Measurements from ENCODE around the gene PCYT2.

PCYT2 gene

DNA sequence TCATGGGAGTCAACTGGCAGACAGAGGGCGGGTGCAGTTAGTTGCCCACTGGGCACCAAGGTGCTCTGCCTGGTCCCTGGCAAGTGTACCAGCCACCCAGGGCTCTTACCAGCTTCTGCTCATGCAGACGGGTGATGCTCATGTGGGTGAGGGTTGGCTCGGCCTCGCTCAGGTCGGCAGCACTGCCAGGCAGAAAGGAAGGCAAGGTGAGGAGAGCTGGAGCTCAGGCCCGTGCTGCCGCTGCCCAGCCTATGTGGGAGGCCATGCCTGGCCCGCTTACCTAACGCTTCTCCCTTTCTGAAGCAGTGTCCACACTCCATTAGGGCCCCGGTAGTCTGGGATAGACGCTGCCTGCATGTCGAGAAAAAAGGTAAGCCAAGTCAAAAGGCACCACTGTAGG lies 4.1 kb upstream of the PCYT2 start:
- no peak for DNase-seq
- no peak overlapping the region for H3K27ac ChIP-seq
- TF ChIP-seq, protein P1, sequence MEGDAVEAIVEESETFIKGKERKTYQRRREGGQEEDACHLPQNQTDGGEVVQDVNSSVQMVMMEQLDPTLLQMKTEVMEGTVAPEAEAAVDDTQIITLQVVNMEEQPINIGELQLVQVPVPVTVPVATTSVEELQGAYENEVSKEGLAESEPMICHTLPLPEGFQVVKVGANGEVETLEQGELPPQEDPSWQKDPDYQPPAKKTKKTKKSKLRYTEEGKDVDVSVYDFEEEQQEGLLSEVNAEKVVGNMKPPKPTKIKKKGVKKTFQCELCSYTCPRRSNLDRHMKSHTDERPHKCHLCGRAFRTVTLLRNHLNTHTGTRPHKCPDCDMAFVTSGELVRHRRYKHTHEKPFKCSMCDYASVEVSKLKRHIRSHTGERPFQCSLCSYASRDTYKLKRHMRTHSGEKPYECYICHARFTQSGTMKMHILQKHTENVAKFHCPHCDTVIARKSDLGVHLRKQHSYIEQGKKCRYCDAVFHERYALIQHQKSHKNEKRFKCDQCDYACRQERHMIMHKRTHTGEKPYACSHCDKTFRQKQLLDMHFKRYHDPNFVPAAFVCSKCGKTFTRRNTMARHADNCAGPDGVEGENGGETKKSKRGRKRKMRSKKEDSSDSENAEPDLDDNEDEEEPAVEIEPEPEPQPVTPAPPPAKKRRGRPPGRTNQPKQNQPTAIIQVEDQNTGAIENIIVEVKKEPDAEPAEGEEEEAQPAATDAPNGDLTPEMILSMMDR (IDR thresholded peaks at IDR 0.05; ENCODE audit: low read depth, low read length, missing control alignments) = no peak
- H3K4me3 ChIP-seq (ENCODE audit: low read depth, low read length) = no peak overlapping the region
- in situ Hi-C loops (cut with HindIII; ENCODE audit: low pct_ligation_motif_present, low sequenced_read_pairs) = no loop called here
- peaks cover 47% of the 10 kb centered on the region for H3K36me3 ChIP-seq (replicated peaks)
- H3K27me3 ChIP-seq (replicated peaks) = no peaks in the 10 kb centered on the region

DNA sequence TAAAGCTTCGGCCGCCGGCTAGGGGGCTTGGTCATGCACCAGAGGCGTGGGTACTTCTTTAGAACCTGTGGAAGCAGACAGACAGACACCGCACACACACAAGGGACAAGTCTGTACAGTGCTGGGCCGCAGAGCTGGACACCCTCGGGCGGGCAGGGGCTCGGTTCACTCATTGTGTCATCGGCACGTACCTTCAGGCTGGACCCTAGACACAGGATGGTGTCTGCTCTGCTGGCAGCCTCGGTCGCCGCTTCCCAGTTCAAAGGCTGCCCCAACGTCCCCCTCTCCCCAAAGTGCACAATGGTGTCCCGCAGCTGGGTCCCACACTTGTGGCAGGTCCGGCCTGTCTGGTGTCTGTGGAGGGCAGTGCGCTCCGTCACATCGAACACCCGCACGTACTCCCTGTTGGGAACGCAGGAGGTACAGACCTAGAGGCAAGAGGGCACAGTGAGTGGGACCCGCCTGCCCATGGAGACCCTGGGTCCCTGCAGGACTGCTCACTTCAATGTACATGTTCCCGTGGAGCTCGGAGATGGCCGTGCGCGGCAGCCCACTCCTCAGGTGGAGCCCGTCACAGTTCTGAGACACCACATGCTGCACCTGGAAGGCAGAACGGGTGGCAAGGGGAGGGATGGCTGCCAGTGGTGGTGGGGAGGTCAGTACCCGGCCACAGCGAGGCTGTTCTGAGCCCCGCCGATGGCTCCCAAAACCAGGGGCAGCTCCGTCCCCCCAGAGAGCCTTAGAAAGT lies 3.1 kb upstream of the PCYT2 start:
- H3K36me3 ChIP-seq (replicated peaks) = peaks cover 40% of the 10 kb centered on the region
- TF ChIP-seq, protein P1 (IDR thresholded peaks at IDR 0.05; ENCODE audit: low read depth, low read length, missing control alignments) = no peak
- in situ Hi-C loops (cut with HindIII; ENCODE audit: low pct_ligation_motif_present, low sequenced_read_pairs) = no loop called here
- H3K27me3 ChIP-seq (replicated peaks) = no peaks in the 10 kb centered on the region
- H3K27ac ChIP-seq = no peak overlapping the region
- DNase-seq = no peak
- H3K4me3 ChIP-seq (ENCODE audit: low read depth, low read length) = no peak overlapping the region

DNA sequence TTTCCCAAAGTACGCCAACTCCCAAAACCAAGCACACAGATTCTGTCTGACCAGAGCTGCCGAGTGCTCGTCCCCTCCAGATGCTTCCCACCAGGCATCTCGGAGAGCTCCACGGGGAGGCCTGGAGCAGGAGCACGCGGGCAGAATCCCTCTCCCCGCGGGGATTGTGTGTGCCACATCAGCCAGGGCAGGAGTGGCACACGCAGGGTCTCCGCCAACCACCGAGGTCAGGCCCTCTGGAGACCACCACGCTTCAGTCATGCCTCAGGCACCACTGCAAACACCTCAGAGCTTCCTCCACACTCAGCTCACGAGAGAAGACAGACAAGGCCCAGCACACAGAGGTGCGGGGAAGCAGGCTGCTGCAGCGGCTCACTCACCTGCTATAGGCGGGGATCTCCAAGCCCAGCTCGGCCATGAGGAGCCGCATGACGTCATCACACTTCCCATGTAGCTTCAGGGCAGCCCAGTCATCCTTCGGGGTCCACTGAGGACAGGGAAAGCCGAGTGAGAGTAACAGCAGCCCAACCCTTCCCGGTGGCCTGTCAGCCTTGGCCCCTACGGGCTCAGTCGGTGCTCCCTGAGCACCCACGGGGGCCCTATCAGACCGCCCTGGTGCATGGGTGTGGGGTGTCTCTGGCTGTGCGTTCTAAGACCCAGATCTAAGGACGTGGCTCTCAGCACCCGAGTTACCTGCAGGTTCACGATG lies 2.3 kb upstream of the PCYT2 start:
- no peaks in the 10 kb centered on the region for H3K27me3 ChIP-seq (replicated peaks)
- TF ChIP-seq, protein P1 (IDR thresholded peaks at IDR 0.05; ENCODE audit: low read depth, low read length, missing control alignments) = no peak
- DNase-seq = no peak
- no peak overlapping the region for H3K27ac ChIP-seq
- no peak overlapping the region for H3K4me3 ChIP-seq (ENCODE audit: low read depth, low read length)
- in situ Hi-C loops (cut with HindIII; ENCODE audit: low pct_ligation_motif_present, low sequenced_read_pairs) = no loop called here
- peaks cover 37% of the 10 kb centered on the region for H3K36me3 ChIP-seq (replicated peaks)

DNA sequence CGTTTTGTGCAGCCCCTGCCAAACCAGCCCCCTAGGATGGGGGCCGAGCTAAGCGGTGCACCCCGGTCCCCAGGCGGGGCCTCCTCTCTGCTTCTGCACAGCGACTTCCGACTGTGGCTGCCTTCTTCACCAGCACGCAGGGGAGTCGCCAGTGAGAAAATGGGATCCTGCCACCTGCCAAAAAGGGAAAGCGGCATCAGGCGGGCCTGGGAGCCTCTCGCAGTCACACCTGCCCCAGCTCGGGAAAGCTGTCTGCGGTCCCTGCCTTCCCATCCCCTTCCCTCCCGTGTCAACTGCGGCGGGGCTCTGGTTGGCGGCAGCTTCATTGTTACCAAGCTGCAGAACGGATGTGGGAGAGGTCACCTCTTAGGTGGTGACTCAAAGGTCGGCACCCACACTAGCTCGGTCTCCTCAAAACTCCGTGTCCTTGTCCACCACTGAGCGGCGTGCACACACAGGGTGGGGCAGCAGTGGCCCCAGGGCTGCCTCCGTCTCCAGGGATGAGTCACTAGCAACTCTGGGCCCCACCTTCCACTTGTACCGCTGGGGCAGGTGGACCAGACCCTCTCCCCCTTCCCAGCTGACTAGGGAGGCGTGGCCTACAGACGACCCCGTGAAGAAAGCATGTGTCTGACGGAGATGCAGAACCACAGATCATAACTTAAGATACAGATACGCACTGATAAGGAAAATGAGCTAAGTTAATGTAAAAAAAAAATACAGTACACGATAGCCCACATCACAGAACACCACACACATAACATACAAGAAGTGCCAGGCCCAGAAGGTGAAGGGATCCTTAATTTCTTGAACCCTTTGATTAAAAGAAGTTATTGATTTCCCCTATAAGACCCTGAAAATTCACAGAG lies 1.5 kb upstream of the PCYT2 start:
- H3K27me3 ChIP-seq (replicated peaks) = no peaks in the 10 kb centered on the region
- H3K4me3 ChIP-seq (ENCODE audit: low read depth, low read length) = no peak overlapping the region
- no peak for DNase-seq
- H3K27ac ChIP-seq = no peak overlapping the region
- H3K36me3 ChIP-seq (replicated peaks) = peaks cover 37% of the 10 kb centered on the region
- TF ChIP-seq, protein P1 (IDR thresholded peaks at IDR 0.05; ENCODE audit: low read depth, low read length, missing control alignments) = no peak
- in situ Hi-C loops (cut with HindIII; ENCODE audit: low pct_ligation_motif_present, low sequenced_read_pairs) = no loop called here

DNA sequence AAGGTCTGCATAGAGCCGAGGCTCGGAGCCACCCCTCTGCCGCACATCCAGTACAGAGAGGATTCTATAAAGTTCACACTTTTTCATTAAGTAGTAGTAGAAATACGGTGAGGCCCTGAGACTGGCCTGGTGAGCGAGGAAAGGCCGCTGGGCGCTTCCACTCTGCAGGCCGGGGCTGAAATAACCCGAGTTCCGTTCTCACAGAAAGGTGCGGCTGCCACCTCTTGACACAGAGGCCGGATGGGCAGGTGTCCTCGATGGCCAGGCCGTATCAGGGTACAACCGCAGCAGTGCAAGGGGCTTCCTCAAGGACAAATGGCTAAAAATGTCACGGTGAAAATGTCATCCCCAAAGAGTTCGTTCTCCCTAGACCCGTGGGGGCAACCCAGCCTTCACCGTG lies 770 bp upstream of the PCYT2 start:
- TF ChIP-seq, protein P1 (IDR thresholded peaks at IDR 0.05; ENCODE audit: low read depth, low read length, missing control alignments) = no peak
- H3K4me3 ChIP-seq (ENCODE audit: low read depth, low read length) = no peak overlapping the region
- in situ Hi-C loops (cut with HindIII; ENCODE audit: low pct_ligation_motif_present, low sequenced_read_pairs) = no loop called here
- peaks cover 37% of the 10 kb centered on the region for H3K36me3 ChIP-seq (replicated peaks)
- H3K27ac ChIP-seq = no peak overlapping the region
- no peak for DNase-seq
- no peaks in the 10 kb centered on the region for H3K27me3 ChIP-seq (replicated peaks)
